Esophagus muscularis mucosa (tissue), 4 donors: ENCODE measurements around the gene MGLL. TPM values are rescaled to one million over a fixed set of nuclear protein-coding genes. Genes with fewer than 3 reads are reported as not detected.

ENCODE experiments used
- DNase-seq: peaks from one replicate; pipeline ENCODE4 v3.0.0-alpha.2; 2017; ENCODE audit errors: extremely low spot score
- H3K27ac ChIP-seq, 4 donors: fragments of 200-600 bp; sonication (generic); replicated peaks in 1 of 4; 1 replicate in 3 of 4; 2 replicates in 1 of 4; pipeline ENCODE4 v1.5.1; 2016 to 2019; ENCODE audit warnings: mild to moderate bottlenecking in 1 of 4
- H3K27me3 ChIP-seq, 4 donors: fragments of 200-600 bp; sonication (generic); one replicate each; pipeline versions ENCODE4 v1.5.1 to v1.6.0; 2016 to 2019
- H3K36me3 ChIP-seq, 4 donors: fragments of 200-600 bp; sonication (generic); one replicate each; pipeline ENCODE4 v1.5.1; 2016 to 2019
- H3K4me1 ChIP-seq, 4 donors: fragments of 200-600 bp; sonication (generic); one replicate each; pipeline ENCODE4 v1.5.1; 2016 to 2019
- H3K4me3 ChIP-seq, 4 donors: fragments of 200-600 bp; sonication (generic); 1 replicate in 2 of 4; 2 replicates in 2 of 4; pipeline ENCODE4 v1.5.1; 2016 to 2019; ENCODE audit warnings: mild to moderate bottlenecking in 4 of 4, moderate library complexity in 1 of 4
- H3K9me3 ChIP-seq, 4 donors: fragments of 200-600 bp; sonication (generic); 1 replicate in 3 of 4; 2 replicates in 1 of 4; pipeline ENCODE4 v1.5.1; 2016 to 2019
- EP300 ChIP-seq: sonication (generic); formaldehyde crosslinking; IDR thresholded peaks from one replicate; pipeline ENCODE4 v1.6.1; 2017; ENCODE audit warnings: antibody characterized with exemption
- POLR2A ChIP-seq: fragments of 450-650 bp; IDR thresholded peaks from one replicate; pipeline ENCODE4 v1.6.1; 2017; ENCODE audit warnings: antibody characterized with exemption, moderate library complexity, mild to moderate bottlenecking, low read depth
- POLR2AphosphoS5 ChIP-seq, 2 donors: sonication (generic); formaldehyde crosslinking; IDR thresholded peaks; one replicate each; pipeline ENCODE4 v1.6.1; 2017; ENCODE audit warnings: antibody characterized with exemption in 2 of 2
- WGBS: methylation state at CpG from one replicate; pipeline ENCODE4 v1.1.5; 2018; 5-methylcytosine and 5-hydroxymethylcytosine counted together
- intact Hi-C: fragments of 100-400 bp; cut with DNase I; formaldehyde crosslinking; loops from one replicate; pipeline ENCODE4 v1.15.1; 2023
- total RNA-seq, 4 donors: library from RNA; depleted of rRNA; stranded (reverse); fragments of >200 nt; gene quantifications; one replicate each; pipeline versions ENCODE4 v1.1.0 to v1.2.1, GENCODE V29; 2016
- TF ChIP-seq, protein P1 (sequence below), 3 experiments: fragments of 200-600 bp in 2 of 3; fragments of 450-650 bp in 1 of 3; sonication (generic) in 2 of 3; IDR thresholded peaks; one replicate each; pipeline ENCODE4 v1.5.1; 2017 to 2019; ENCODE audit warnings: antibody characterized with exemption in 3 of 3, mild to moderate bottlenecking in 2 of 3, moderate library complexity in 1 of 3

Gene MGLL
- total RNA-seq, 4 donors from 2014 or later: 56.5 to 155 (median 80.7) TPM

DNA sequence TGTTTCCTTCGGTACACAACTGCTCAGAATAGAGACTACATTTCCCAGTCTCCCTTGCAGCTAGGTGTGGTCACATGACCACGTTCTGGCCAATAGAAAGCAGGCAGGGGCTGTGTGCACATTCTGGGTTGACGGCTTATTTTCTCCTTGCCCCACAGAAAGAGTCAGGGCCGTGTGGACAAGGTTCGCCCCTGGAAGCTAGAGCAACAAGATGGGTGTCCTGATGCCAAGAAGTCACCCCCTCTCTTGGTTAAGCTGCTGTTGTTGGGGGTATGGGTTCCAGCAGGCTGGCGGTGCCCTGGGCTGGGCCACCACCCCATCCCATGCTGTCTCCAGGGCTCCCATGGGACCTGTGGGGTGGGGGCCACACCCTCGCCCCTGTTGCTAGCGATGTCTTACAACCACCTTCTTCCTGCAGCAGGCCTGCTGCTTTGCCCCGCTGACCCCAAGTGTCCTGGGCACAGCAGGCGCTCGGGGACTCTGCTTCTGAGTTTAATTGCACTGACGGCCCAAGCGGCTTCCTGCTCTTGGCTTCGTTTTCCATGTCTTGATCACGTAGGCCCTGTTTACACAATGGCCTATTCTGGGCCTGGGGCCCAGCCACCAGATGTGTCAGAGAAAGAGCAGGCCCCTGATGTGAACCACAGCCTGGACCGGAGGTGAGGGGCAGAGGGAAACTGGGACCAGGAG, 124.6 kb downstream of the MGLL start:
- Histone ChIP-seq H3K27me3 (no peaks in the 10 kb centered on the region), H3K9me3 (no peaks in the 10 kb centered on the region), H3K4me3 (peak overlapping the region; percentile 33 to 43 (median 38)), H3K4me1 (peaks cover 66 to 69% (median 68%) of the 10 kb centered on the region in 4 donors), H3K27ac (peak overlapping the region; percentile 84 to 95 (median 92)), H3K36me3 (peaks cover 3 to 21% (median 15%) of the 10 kb centered on the region in 4 donors)
- TF ChIP-seq, protein P1, sequence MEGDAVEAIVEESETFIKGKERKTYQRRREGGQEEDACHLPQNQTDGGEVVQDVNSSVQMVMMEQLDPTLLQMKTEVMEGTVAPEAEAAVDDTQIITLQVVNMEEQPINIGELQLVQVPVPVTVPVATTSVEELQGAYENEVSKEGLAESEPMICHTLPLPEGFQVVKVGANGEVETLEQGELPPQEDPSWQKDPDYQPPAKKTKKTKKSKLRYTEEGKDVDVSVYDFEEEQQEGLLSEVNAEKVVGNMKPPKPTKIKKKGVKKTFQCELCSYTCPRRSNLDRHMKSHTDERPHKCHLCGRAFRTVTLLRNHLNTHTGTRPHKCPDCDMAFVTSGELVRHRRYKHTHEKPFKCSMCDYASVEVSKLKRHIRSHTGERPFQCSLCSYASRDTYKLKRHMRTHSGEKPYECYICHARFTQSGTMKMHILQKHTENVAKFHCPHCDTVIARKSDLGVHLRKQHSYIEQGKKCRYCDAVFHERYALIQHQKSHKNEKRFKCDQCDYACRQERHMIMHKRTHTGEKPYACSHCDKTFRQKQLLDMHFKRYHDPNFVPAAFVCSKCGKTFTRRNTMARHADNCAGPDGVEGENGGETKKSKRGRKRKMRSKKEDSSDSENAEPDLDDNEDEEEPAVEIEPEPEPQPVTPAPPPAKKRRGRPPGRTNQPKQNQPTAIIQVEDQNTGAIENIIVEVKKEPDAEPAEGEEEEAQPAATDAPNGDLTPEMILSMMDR (IDR thresholded peaks at IDR 0.05): no peak
- TF ChIP-seq POLR2AphosphoS5 (IDR thresholded peaks at IDR 0.05) (peak; percentile 72 to 84), EP300 (no peak)
- 42% methylated on average over 13 of the region's 16 CpGs for WGBS
- intact Hi-C loops: loop anchor here (5.0 to 10.0 kb wide), 2 partner anchors 67 to 125 kb away; partner anchors contain the start of gene MGLL
- peak; percentile 95 for DNase-seq

DNA sequence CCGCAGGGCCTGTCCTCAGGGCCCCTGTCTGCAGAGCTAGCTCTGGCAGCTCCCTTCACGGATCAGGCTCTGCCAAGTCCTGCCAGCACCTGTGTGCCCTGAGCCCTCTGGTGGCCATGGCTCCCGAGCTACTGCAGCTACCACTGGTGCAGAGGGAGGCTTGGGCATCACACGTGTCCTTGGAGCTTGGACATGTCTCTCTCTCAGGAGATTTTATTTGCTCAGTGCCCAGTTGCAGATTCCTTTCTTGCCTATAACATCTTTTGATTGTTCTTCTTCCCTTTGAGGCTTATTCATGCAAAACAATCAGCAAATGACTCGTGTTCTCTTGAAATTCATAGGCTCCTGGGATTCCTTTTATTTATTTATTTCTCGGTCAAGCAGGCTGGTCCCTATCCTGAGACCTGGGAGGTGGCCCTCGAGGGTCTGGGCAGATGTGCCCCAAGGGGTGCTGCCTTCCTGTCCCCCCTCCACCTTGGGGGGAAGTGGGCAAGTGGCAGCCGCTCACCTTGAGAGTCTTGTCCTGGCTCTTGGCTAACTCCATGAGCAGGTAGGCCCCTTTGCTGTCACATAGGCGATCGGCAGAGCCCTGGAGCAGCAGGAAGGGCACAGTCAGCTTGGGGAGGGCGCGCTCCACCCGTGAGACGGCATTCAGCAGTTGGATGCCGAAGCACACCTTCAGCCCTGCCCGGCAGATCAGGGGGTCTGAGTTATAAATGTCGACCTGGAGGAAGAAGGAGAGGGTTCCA, 127.7 kb downstream of the MGLL start:
- peaks cover 50 to 61% (median 58%) of the 10 kb centered on the region in 4 donors for H3K4me1 ChIP-seq

DNA sequence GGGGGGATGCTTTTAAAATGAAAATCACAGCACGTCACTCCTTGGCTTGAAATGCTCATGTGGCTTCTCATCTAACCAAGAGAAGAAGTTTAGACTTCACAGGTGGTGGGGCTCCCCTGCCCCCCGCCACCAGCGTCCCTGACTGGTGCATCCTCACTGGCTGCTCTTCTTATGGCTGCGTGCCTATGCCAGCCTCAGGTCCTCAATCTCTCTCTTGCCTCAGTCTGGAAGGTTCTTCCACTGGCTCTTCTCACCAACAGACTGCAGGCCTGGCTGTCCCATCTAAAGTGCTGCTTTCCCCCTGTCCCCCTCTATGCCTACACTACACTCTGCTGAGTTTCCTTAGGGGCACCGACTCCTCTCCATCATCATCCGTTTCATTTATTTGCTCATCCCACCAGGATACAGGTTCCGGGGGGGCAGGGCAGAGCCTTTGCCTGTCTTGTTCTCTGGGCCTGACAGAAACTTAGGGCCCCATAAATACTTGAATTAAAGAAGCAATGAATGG, 128.9 kb downstream of the MGLL start:
- TF ChIP-seq EP300 (no peak), POLR2A (no peak), POLR2AphosphoS5 (IDR thresholded peaks at IDR 0.05) (no peak)
- TF ChIP-seq, protein P1 (IDR thresholded peaks at IDR 0.05): no peak
- Histone ChIP-seq H3K36me3 (peaks cover 3 to 51% (median 28%) of the 10 kb centered on the region in 4 donors), H3K27ac (peak overlapping the region in 1 of 4 donors; percentile 25), H3K4me1 (peaks cover 43 to 61% (median 58%) of the 10 kb centered on the region in 4 donors), H3K4me3 (no peak overlapping the region), H3K27me3 (no peaks in the 10 kb centered on the region), H3K9me3 (no peaks in the 10 kb centered on the region)
- intact Hi-C loops: loop anchor here (10.0 kb wide), 1 partner anchor 71 kb away; no protein-coding TSS in a partner anchor
- 83% methylated on average over 7 of the region's 7 CpGs for WGBS
- DNase-seq: no peak

More for the DNA sequence above, 127.7 kb downstream of the MGLL start:
- H3K27ac ChIP-seq: peak overlapping the region in 1 of 4 donors; percentile 8
- whole genome bisulfite sequencing: 80% methylated on average over 17 of the region's 17 CpGs
- peaks cover 3 to 45% (median 28%) of the 10 kb centered on the region in 4 donors for H3K36me3 ChIP-seq
- intact Hi-C loops: loop anchor here (5.0 to 10.0 kb wide), 2 partner anchors 70 to 128 kb away; partner anchors contain the start of gene MGLL
- H3K27me3 ChIP-seq: no peaks in the 10 kb centered on the region
- H3K4me3 ChIP-seq: no peak overlapping the region
- no peaks in the 10 kb centered on the region for H3K9me3 ChIP-seq
- no peak for DNase-seq
- TF ChIP-seq EP300: no peak
- TF ChIP-seq, protein P1 (IDR thresholded peaks at IDR 0.05): peak in 2 of 3 experiments; percentile 22 to 34

DNA sequence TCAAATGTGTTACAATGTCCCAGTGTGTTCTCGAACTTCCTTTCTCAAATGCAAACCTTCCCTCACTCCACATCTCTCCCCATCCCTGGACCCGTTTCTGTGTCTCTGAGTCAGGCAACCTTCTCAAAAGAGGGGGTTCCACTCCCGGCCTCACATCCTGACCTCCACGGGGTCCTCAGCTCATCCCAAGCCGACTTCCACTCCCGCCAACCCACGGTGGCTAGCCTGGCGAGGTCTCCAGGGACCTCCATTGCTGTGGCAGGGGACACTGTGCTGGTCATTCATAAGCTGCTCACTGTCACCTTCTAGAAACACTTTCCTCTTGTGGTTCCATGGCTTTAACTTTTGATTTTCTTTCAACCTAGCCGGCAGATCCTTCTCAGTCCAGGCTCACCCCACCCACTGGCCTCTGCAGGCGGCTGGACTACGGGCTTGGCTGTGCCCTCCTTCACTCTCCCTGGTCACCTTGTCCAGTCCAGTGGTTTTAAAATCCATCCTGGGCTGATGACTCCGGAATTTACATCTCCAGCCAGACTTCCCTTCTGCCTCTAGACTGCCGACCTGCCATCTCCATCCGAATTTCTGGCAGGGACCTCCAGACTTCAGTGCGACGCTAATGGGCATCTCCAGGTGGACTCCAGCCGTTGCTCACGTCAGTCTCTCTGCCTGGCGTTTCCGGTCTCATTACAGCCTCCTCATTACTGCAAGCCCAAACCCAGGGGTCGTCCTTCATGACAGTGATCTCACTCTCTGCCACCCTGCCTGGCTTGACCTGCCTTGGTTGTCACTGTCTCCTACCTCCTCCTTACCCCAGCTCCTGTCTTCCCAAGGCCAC, 129.6 kb downstream of the MGLL start:
- Histone ChIP-seq H3K27ac (peak overlapping the region in 2 of 4 donors; percentile 14 to 25), H3K4me3 (no peak overlapping the region), H3K9me3 (no peaks in the 10 kb centered on the region), H3K36me3 (peaks cover 3 to 51% (median 28%) of the 10 kb centered on the region in 4 donors), H3K4me1 (peaks cover 41 to 61% (median 58%) of the 10 kb centered on the region in 4 donors), H3K27me3 (no peaks in the 10 kb centered on the region)
- DNase-seq: no peak
- intact Hi-C loops: loop anchor here (10.0 kb wide), 1 partner anchor 72 kb away; no protein-coding TSS in a partner anchor
- WGBS: 88% methylated on average over 21 of the region's 21 CpGs
- no peak for TF ChIP-seq EP300
- TF ChIP-seq, protein P1 (IDR thresholded peaks at IDR 0.05): no peak
- no peak for TF ChIP-seq POLR2A
- no peak for TF ChIP-seq POLR2AphosphoS5 (IDR thresholded peaks at IDR 0.05)
